ENCODE measurements around the gene DGKD.
"Not testable (repeated sequence)": the region's sequence is repeated elsewhere in the genome, so short reads cannot be mapped to it uniquely, and the experiment has no call there.

Gene DGKD

DNA sequence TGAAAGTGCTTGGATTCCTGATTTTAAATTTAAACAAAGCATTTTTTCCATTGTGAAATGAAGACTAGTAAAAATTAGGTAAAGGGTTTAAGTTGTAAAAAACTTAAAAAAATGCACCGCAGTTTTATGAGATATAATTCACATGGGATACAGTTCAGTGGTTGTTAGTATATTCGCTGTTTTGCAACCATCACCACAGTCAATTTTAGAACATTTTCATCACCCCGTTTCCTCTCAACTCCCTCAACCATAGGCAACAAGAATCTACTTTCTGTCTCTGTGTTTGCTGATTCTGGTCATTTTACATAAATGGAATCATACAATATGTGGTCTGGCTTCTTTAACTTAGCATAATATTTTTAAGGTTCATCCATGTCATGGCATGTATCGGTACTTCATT lies 4.0 kb downstream of the DGKD start:
- H3K27ac ChIP-seq = no peak overlapping the region
- DNase-seq (ENCODE audit: low read depth, low spot score) = no peak

GRCh38 chr2:233358947-233359346 lies 4.7 kb downstream of the DGKD start:
- H3K27ac ChIP-seq = no peak overlapping the region
- no peak for DNase-seq (ENCODE audit: low read depth, low spot score)

- no peak for DNase-seq (ENCODE audit: low read depth, low spot score)
- no peak overlapping the region for H3K27ac ChIP-seq
Observed at GRCh38 chr2:233359823-233360222, 5.5 kb downstream of the DGKD start.

DNA sequence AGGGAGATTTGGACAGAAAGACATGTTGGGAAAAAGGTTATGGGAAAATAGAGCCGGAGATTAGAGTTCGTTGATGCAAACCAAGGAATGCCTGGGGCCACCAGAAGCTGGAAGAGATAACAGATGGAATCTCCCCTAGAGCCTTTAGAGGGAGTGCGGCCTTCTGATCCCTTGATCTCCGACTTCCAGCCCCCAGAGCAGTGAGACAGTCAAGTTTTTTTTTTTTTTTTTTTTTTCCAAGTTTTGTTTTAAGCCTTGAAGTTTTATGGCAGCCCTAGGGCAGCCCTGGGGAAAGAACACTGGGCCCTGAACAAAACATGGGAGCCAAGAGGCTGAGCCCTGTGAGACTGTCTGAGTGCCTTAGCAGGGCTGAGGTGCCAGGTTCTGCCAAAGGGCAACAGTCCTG lies 6.5 kb downstream of the DGKD start:
- H3K27ac ChIP-seq = no peak overlapping the region
- no peak for DNase-seq (ENCODE audit: low read depth, low spot score)

GRCh38 chr2:233361297-233361696 lies 7.0 kb downstream of the DGKD start:
- no peak for DNase-seq (ENCODE audit: low read depth, low spot score)
- H3K27ac ChIP-seq = no peak overlapping the region

GRCh38 chr2:233362742-233363141 lies 8.4 kb downstream of the DGKD start:
- no peak for DNase-seq (ENCODE audit: low read depth, low spot score)
- H3K27ac ChIP-seq = no peak overlapping the region

DNA sequence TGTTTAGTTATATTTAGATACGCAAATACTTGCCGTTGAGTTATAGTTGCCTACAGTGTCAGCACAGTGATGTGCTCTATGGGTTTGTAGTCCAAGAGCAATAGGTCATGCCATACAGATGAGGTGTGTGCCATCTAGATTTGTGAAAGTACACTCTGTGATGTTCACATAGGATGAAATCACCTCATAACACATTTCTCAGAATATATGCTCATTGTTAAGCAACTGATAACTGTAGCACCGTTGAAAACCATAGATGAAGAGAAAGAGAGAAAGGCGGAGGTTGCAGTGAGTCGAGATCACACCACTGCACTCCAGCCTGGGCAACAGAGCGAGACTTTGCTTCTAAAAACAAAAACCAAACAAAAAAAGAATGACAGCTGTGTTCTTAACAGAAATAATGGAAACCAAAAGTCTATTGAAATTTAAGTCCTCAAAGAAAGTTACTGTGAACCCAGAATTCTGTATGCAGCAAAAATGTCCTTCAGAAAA lies 9.5 kb downstream of the DGKD start:
- DNase-seq (ENCODE audit: low read depth, low spot score) = no peak
- H3K27ac ChIP-seq = no peak overlapping the region

- DNase-seq (ENCODE audit: low read depth, low spot score) = no peak
- H3K27ac ChIP-seq = no peak overlapping the region
Observed at GRCh38 chr2:233365861-233366520, 11.7 kb downstream of the DGKD start.

DNA sequence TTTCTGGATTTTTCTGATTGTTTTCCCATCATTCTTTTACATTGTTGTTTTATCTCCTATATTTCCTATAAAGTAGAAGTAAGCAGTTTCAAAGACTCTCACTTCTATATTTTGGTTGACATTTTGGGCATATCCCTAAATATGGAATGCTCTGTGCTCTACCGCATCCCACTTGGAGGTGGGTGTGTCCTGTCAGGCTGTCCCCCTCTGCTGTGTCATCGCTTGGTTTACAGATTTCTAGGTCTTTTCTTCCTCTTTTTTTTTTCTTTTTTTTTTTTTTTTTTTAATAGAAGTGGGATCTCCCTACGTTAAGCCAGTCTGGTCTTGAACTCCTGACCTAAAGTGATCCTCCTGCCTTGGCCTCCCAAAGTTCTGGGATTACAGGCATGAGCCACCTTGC lies 13.3 kb downstream of the DGKD start:
- no peak for DNase-seq (ENCODE audit: low read depth, low spot score)
- H3K27ac ChIP-seq = no peak overlapping the region

GRCh38 chr2:233368756-233369155 lies 14.5 kb downstream of the DGKD start:
- no peak overlapping the region for H3K27ac ChIP-seq
- DNase-seq (ENCODE audit: low read depth, low spot score) = no peak

- no peak for DNase-seq (ENCODE audit: low read depth, low spot score)
- H3K27ac ChIP-seq = no peak overlapping the region
Observed at GRCh38 chr2:233369462-233369861, 15.2 kb downstream of the DGKD start.

DNA sequence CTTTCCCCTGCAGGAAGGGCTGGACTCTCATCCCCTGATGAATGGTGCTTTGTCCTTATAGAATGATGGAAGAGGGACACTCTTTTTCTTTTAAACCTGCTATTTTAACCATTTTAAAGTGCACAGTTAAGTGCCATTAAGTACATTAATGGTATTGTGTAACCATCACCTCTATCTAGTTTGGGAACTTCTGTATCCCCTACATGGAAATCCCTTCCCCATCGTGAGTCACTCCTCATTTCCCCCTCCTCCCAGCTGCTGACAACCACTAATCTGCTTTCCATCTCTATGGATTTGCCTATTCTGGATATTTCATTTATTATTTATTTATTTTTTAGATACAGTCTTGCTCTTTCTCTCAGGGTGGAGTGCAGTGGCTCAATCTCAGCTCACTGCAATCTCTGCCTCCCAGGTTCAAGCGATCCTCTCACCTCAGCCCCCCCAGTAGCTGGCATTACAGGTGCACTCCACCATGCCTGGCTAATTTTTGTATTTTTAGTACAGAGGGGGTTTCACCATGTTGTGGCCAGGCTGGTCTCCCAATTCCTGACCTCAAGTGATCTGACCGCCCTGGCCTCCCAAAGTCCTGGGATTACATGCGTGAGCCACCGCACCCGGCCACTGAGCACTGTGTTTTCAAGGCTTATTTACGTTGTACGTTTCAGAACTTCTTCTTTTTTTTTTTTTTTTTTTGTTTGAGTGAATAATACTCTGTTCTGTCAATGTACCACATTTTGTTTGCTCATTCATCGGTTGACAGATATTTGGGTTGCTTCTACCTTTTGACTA lies 15.8 kb downstream of the DGKD start:
- DNase-seq (ENCODE audit: low read depth, low spot score) = no peak
- H3K27ac ChIP-seq = no peak overlapping the region

DNA sequence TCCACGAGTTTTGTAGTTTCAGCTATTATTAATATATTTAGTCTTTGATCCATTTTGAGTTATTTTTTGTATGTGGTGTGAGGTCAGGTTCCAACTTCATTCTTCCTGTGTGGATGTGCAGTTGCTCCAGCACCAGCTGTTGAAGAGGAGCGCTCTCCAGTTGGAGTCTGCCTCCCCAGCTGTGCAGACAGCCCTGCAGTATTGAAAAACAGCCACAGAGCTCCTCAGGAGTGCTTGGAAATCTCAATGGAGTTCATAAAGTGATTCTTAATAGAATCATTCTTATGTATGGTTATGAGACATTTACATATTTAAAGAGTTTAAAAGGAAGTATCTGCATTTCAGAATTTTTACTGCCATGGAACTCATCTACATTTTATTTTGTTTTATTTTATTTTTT lies 17.3 kb downstream of the DGKD start:
- DNase-seq (ENCODE audit: low read depth, low spot score) = no peak
- H3K27ac ChIP-seq = no peak overlapping the region

DNA sequence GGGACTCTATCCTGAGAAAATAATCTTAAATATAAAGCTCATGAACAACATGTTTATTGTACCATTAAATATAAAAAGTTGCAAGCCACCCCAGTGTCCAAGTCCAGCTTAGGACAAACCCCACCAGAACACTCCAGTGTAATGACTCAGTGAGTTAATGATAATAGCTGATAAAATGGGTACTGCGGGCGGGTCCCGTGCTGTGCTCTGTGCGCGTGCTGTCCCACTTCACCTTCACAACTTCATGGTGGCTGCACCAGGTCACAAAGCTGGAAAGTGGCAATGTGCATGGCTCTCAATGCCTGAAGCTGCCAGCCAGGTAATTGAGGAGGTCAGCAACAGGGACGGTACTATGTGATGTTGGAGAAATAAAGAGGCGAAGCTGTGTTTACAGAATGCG lies 18.6 kb downstream of the DGKD start:
- no peak overlapping the region for H3K27ac ChIP-seq
- DNase-seq (ENCODE audit: low read depth, low spot score) = no peak

DNA sequence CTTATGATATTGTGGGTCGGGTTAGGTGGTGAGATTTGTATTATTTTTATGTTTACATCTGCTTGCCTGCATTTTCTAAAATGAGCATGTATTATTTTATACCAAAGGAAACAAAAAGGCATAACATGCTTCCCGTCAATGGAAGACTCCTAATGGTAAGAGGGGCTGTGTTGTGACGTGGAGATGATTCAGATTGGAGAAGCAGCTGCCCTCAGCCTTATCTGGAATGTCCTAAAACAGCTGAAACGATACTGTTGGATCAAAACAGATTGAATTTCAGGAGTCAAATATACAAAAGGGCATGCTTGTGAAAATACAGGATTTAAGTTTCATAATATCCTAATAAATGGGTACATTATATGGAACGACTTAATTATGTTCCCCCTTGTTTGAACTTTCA lies 19.0 kb downstream of the DGKD start:
- no peak for DNase-seq (ENCODE audit: low read depth, low spot score)
- no peak overlapping the region for H3K27ac ChIP-seq

DNA sequence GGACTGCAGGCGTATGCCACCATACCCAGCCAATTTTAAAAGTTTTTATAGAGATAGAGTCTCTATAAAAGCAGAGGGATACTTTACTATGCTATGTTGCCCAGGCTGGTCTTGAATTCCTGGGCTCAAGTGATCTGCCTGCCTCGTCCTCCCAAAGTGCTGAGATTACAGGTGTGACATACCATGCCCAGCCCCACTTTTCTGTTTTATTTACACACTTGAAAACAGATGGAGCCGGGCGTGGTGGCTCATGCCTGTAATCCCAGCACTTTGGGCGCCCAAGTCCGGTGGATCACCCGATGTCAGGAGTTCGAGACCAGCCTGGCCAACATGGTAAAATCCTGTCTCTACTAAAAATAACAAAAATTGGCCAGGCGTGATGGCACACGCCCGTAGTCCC lies 20.5 kb downstream of the DGKD start:
- H3K27ac ChIP-seq; DNase-seq (ENCODE audit: low read depth, low spot score): not testable (repeated sequence)

GRCh38 chr2:233375490-233376314 lies 21.4 kb downstream of the DGKD start:
- no peak for DNase-seq (ENCODE audit: low read depth, low spot score)
- H3K27ac ChIP-seq = no peak overlapping the region

GRCh38 chr2:233379034-233379433 lies 24.7 kb downstream of the DGKD start:
- no peak overlapping the region for H3K27ac ChIP-seq
- DNase-seq (ENCODE audit: low read depth, low spot score) = no peak

GRCh38 chr2:233379441-233379840 lies 25.1 kb downstream of the DGKD start:
- no peak overlapping the region for H3K27ac ChIP-seq
- DNase-seq (ENCODE audit: low read depth, low spot score) = no peak

GRCh38 chr2:233380132-233380895 lies 26.0 kb downstream of the DGKD start:
- no peak for DNase-seq (ENCODE audit: low read depth, low spot score)
- H3K27ac ChIP-seq = no peak overlapping the region
